Fibroblast of lung (primary cell): ENCODE data around the gene CCDC182.

ENCODE experiments used
- EZH2 ChIP-seq: IDR thresholded peaks from 2 replicates; pipeline ENCODE4 v1.5.1; 2012; ENCODE audit warnings: low read length, control low read depth, mild to moderate bottlenecking; ENCODE audit errors: missing control alignments
- TF ChIP-seq, protein P1 (sequence below), 2 donors: IDR thresholded peaks in 1 of 2; conservative IDR thresholded peaks in 1 of 2; 1 replicate in 1 of 2; 2 replicates in 1 of 2; pipeline ENCODE4 v1.5.1; 2011 to 2012; ENCODE audit warnings: low read length in 2 of 2, control low read depth in 1 of 2, inconsistent platforms in 1 of 2, low read depth in 1 of 2, mild to moderate bottlenecking in 1 of 2

DNA sequence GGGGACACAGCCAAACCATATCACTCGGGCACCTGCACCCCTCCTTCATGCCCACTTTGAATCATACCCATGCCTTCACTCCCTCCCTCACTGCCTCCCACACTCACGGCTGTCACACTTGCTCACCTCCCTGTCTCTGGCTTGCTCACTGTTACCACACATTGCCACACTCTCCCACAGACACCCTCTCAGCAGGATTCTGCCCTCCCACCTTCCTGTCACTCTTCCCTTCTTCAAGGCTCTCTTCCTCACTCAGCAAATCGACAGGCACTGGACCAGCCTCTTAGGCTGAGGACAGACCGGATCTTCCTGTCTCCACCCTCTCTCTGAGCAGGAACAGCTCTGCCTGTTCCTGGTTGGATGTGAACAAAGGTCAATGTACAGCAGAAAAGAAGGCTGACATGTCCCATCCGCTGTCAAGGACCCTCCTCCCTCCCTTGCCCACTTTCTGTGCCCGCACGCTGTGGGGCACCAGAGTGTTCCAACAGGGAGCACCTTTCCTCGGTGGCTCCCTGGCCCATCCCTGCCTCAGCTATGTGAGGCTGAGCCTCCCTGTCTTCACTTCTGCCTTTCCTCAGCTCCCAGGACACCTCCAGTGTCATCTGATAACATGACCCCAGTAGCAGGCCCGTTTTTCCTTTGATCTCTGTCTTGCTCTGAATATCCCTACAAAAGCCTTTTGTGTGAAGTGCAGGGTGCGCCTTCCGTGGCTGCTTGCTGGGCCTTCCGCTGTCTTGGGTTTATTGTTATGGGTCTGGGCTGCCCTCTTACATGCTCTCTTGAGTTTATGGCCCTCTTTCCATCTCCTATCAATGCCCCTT, 47.0 kb downstream of the CCDC182 start:
- TF ChIP-seq, protein P1, sequence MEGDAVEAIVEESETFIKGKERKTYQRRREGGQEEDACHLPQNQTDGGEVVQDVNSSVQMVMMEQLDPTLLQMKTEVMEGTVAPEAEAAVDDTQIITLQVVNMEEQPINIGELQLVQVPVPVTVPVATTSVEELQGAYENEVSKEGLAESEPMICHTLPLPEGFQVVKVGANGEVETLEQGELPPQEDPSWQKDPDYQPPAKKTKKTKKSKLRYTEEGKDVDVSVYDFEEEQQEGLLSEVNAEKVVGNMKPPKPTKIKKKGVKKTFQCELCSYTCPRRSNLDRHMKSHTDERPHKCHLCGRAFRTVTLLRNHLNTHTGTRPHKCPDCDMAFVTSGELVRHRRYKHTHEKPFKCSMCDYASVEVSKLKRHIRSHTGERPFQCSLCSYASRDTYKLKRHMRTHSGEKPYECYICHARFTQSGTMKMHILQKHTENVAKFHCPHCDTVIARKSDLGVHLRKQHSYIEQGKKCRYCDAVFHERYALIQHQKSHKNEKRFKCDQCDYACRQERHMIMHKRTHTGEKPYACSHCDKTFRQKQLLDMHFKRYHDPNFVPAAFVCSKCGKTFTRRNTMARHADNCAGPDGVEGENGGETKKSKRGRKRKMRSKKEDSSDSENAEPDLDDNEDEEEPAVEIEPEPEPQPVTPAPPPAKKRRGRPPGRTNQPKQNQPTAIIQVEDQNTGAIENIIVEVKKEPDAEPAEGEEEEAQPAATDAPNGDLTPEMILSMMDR (conservative IDR thresholded peaks at IDR 0.05 in 1 of 2, IDR thresholded peaks at IDR 0.05 in 1 of 2; ENCODE audit: low read depth in 1 of 2, low read length in 2 of 2) = no peak
- TF ChIP-seq EZH2 = no peak
